ENCODE data around the gene GPR55. TPM values are rescaled to one million over a fixed set of nuclear protein-coding genes. Genes with fewer than 3 reads are reported as not detected.

The GPR55 gene
- total RNA-seq, 1 experiment from 2014 or later: not detected

- CTCF ChIA-PET: interaction anchor here (1.2 to 2.4 kb wide), 5 partner anchors 24 to 181 kb away, joined by 3 to 10 read pairs (median 4); partner anchors contain the start of gene GPR55
- no peaks in the 10 kb centered on the region for H3K27me3 Mint-ChIP-seq (ENCODE audit: low read depth)
- DNase-seq (ENCODE audit: low spot score): no peak
- H3K36me3 Mint-ChIP-seq: peaks cover 21% of the 10 kb centered on the region
- peak overlapping the region; percentile 91 for H3K27ac Mint-ChIP-seq
- TF ChIP-seq ELF4 (CRISPR knock-in tag; IDR thresholded peaks at IDR 0.05; ENCODE audit: low read depth) (no peak), ZSCAN18 (CRISPR knock-in tag; IDR thresholded peaks at IDR 0.05) (no peak), ZNF532 (CRISPR knock-in tag; IDR thresholded peaks at IDR 0.05; ENCODE audit: borderline replicate concordance) (no peak), ERG (CRISPR knock-in tag; IDR thresholded peaks at IDR 0.05) (no peak), ESRRA (CRISPR knock-in tag; IDR thresholded peaks at IDR 0.05; ENCODE audit: borderline replicate concordance) (no peak), TEAD4 (CRISPR knock-in tag; IDR thresholded peaks at IDR 0.05) (no peak), ZNF281 (CRISPR knock-in tag; IDR thresholded peaks at IDR 0.05) (no peak), USF1 (CRISPR knock-in tag; IDR thresholded peaks at IDR 0.05) (no peak), RORB (CRISPR knock-in tag; IDR thresholded peaks at IDR 0.05) (no peak), KAT7 (CRISPR knock-in tag; IDR thresholded peaks at IDR 0.05; ENCODE audit: borderline replicate concordance) (no peak), FOXP1 (CRISPR knock-in tag; IDR thresholded peaks at IDR 0.05; ENCODE audit: borderline replicate concordance) (no peak), CREB1 (CRISPR knock-in tag; IDR thresholded peaks at IDR 0.05) (no peak), TEAD1 (CRISPR knock-in tag; IDR thresholded peaks at IDR 0.05) (no peak), ZNF416 (CRISPR knock-in tag; IDR thresholded peaks at IDR 0.05) (no peak), OVOL2 (CRISPR knock-in tag; IDR thresholded peaks at IDR 0.05; ENCODE audit: borderline replicate concordance) (no peak), ETV6 (CRISPR knock-in tag; IDR thresholded peaks at IDR 0.05) (no peak), ZNF138 (CRISPR knock-in tag; conservative IDR thresholded peaks at IDR 0.05) (no peak), MLX (CRISPR knock-in tag; IDR thresholded peaks at IDR 0.05) (no peak), USF2 (CRISPR knock-in tag; IDR thresholded peaks at IDR 0.05) (no peak), ATF2 (CRISPR knock-in tag; IDR thresholded peaks at IDR 0.05; ENCODE audit: borderline replicate concordance, low read depth) (no peak)
- POLR2A ChIA-PET: interaction anchor here (0.6 kb wide), 1 partner anchor 22 kb away, joined by 4 read pairs; no protein-coding TSS in a partner anchor
- H3K4me3 Mint-ChIP-seq: no peak overlapping the region
- ATAC-seq: no peak
- no peaks in the 10 kb centered on the region for H3K9me3 Mint-ChIP-seq
- peaks cover 58% of the 10 kb centered on the region for H3K4me1 Mint-ChIP-seq
Observed at GRCh38 chr2:230871361-230872150, 53.5 kb downstream of the GPR55 start.

Data from WTC11 (cell line).